ENCODE results near the gene MAT1A. TPM values are rescaled to one million over a fixed set of nuclear protein-coding genes. Genes with fewer than 3 reads are reported as not detected.

The MAT1A gene
- total RNA-seq, 1 experiment from 2014 or later, result 2.3 TPM

GRCh38 chr10:80322158-80322557 is 32.7 kb upstream of the MAT1A start (continued):
- no peak for TF ChIP-seq CREM (CRISPR knock-in tag; IDR thresholded peaks at IDR 0.05)
- no peak for TF ChIP-seq ELF4 (CRISPR knock-in tag; IDR thresholded peaks at IDR 0.05; ENCODE audit: low read depth)

GRCh38 chr10:80321183-80321582 is 31.7 kb upstream of the MAT1A start:
- Mint-ChIP-seq H3K4me3 (no peak overlapping the region), H3K27me3 (ENCODE audit: low read depth) (peaks cover 3% of the 10 kb centered on the region; the same call in 1 of the 2 replicates), H3K36me3 (no peaks in the 10 kb centered on the region), H3K4me1 (peaks cover 9% of the 10 kb centered on the region), H3K27ac (no peak overlapping the region), H3K9me3 (peaks cover 3% of the 10 kb centered on the region)
- no peak for DNase-seq (ENCODE audit: low spot score)
- TF ChIP-seq ZBTB21 (CRISPR knock-in tag; IDR thresholded peaks at IDR 0.05; ENCODE audit: borderline replicate concordance) (no peak), ZNF423 (CRISPR knock-in tag; IDR thresholded peaks at IDR 0.05) (no peak), ZMAT4 (CRISPR knock-in tag; IDR thresholded peaks at IDR 0.05) (no peak), OVOL2 (CRISPR knock-in tag; IDR thresholded peaks at IDR 0.05; ENCODE audit: borderline replicate concordance) (no peak), AFF4 (CRISPR knock-in tag; IDR thresholded peaks at IDR 0.05; ENCODE audit: borderline replicate concordance) (no peak), ZNF281 (CRISPR knock-in tag; IDR thresholded peaks at IDR 0.05) (no peak), TEAD4 (CRISPR knock-in tag; IDR thresholded peaks at IDR 0.05) (no peak), PRDM15 (CRISPR knock-in tag; IDR thresholded peaks at IDR 0.05) (no peak), NR3C1 (CRISPR knock-in tag; conservative IDR thresholded peaks at IDR 0.05; ENCODE audit: low read depth) (no peak), ZNF512 (CRISPR knock-in tag; IDR thresholded peaks at IDR 0.05; ENCODE audit: borderline replicate concordance) (no peak)
- ATAC-seq, result no peak
- ChIA-PET CTCF (no interaction called here), POLR2A (no interaction called here)

Measured in WTC11 (cell line).